Sigmoid colon (tissue), 7 donors: ENCODE results near the gene THBD. TPM values are rescaled to one million over a fixed set of nuclear protein-coding genes. Genes with fewer than 3 reads are reported as not detected.

ENCODE experiments used
- DNase-seq: peaks from one replicate; pipeline ENCODE4 v3.0.0-alpha.2; 2019
- H3K27ac ChIP-seq, 4 donors: fragments of 200-600 bp; sonication (generic); one replicate each; pipeline ENCODE4 v1.5.1; 2016 to 2019; ENCODE audit warnings: mild to moderate bottlenecking in 1 of 4
- H3K27me3 ChIP-seq, 3 donors: fragments of 200-600 bp; sonication (generic); one replicate each; pipeline ENCODE4 v1.5.1; 2019; ENCODE audit warnings: mild to moderate bottlenecking in 1 of 3
- H3K36me3 ChIP-seq, 4 donors: fragments of 200-600 bp; sonication (generic); one replicate each; pipeline ENCODE4 v1.5.1; 2016 to 2019
- H3K4me1 ChIP-seq, 4 donors: fragments of 200-600 bp; sonication (generic); one replicate each; pipeline ENCODE4 v1.5.1; 2017 to 2019
- H3K4me3 ChIP-seq, 4 donors: fragments of 200-600 bp; sonication (generic); one replicate each; pipeline ENCODE4 v1.5.1; 2017 to 2019; ENCODE audit warnings: mild to moderate bottlenecking in 2 of 4, moderate library complexity in 1 of 4
- H3K9me3 ChIP-seq, 4 donors: fragments of 200-600 bp in 3 of 4; sonication (generic) in 3 of 4; one replicate each; pipeline versions ENCODE4 v1.5.1 to v1.6.1; 2013 to 2019
- EP300 ChIP-seq, 4 donors: sonication (generic); formaldehyde crosslinking; IDR thresholded peaks; one replicate each; pipeline ENCODE4 v1.6.1; 2017; ENCODE audit warnings: antibody characterized with exemption in 4 of 4
- POLR2A ChIP-seq, 2 donors: fragments of 450-650 bp; IDR thresholded peaks; one replicate each; pipeline ENCODE4 v1.6.1; 2016; ENCODE audit warnings: antibody characterized with exemption in 2 of 2, mild to moderate bottlenecking in 2 of 2, moderate library complexity in 2 of 2
- POLR2AphosphoS5 ChIP-seq, 4 donors: sonication (generic); formaldehyde crosslinking; IDR thresholded peaks; one replicate each; pipeline ENCODE4 v1.6.1; 2017; ENCODE audit warnings: antibody characterized with exemption in 4 of 4
- WGBS, 2 donors: extraction: QIAGEN DNeasy Blood & Tissue Kit; methylation state at CpG; one replicate each; pipeline ENCODE4 v1.1.7; 2013; 5-methylcytosine and 5-hydroxymethylcytosine counted together
- intact Hi-C: fragments of 100-400 bp; cut with DNase I; formaldehyde crosslinking; loops from one replicate; pipeline ENCODE4 v1.15.1; 2023
- polyA plus RNA-seq, 3 donors: library from polyadenylated mRNA; stranded (reverse); fragments of 200-250 nt; gene quantifications; one replicate each; pipeline ENCODE4 v1.2.3, GENCODE V29; 2013
- total RNA-seq, 4 donors: library from RNA; depleted of rRNA; stranded (reverse); fragments of >200 nt; gene quantifications; one replicate each; pipeline ENCODE4 v1.1.0, GENCODE V29; 2016
- TF ChIP-seq, protein P1 (sequence below), 4 experiments: fragments of 450-650 bp in 3 of 4; fragments of 200-600 bp in 1 of 4; IDR thresholded peaks; one replicate each; pipeline ENCODE4 v1.5.1; 2016 to 2019; ENCODE audit warnings: antibody characterized with exemption in 4 of 4, mild to moderate bottlenecking in 3 of 4, moderate library complexity in 2 of 4
- donor health status: healthy with polysubstance abuse.
- donor health status: Bipolar disorder and iron deficiency.
- donor health status: healthy.

The THBD gene
- total and polyA plus RNA-seq, 7 donors, result 1.8 to 26.6 (median 8.6) TPM

DNA sequence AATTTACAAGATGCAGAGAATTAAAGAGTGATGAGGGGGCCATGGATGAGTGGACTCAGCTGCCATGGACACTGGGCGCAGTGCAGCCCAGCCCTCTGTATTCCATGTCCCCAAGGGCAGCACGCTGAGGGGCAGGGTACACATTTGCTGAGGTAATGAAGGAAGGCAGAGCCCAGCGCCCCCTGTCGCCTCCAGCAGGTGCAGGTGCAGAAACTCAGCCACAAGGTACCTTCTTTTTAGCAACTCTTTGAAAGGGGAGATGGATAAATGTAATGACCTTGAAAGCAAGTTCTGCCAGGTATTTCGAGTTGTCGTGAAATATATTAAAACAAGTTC is 29.5 kb upstream of the THBD start:
- WGBS, 2 donors, result 57 to 73% methylated on average over 6 of the region's 6 CpGs
- DNase-seq, result peak; percentile 58
- TF ChIP-seq, protein P1, sequence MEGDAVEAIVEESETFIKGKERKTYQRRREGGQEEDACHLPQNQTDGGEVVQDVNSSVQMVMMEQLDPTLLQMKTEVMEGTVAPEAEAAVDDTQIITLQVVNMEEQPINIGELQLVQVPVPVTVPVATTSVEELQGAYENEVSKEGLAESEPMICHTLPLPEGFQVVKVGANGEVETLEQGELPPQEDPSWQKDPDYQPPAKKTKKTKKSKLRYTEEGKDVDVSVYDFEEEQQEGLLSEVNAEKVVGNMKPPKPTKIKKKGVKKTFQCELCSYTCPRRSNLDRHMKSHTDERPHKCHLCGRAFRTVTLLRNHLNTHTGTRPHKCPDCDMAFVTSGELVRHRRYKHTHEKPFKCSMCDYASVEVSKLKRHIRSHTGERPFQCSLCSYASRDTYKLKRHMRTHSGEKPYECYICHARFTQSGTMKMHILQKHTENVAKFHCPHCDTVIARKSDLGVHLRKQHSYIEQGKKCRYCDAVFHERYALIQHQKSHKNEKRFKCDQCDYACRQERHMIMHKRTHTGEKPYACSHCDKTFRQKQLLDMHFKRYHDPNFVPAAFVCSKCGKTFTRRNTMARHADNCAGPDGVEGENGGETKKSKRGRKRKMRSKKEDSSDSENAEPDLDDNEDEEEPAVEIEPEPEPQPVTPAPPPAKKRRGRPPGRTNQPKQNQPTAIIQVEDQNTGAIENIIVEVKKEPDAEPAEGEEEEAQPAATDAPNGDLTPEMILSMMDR (IDR thresholded peaks at IDR 0.05), result no peak
- TF ChIP-seq POLR2AphosphoS5 (IDR thresholded peaks at IDR 0.05) (no peak), EP300 (IDR thresholded peaks at IDR 0.05) (no peak), POLR2A (IDR thresholded peaks at IDR 0.05) (no peak)
- Histone ChIP-seq H3K9me3 (no peaks in the 10 kb centered on the region), H3K36me3 (no peaks in the 10 kb centered on the region), H3K27ac (no peak overlapping the region), H3K27me3 (no peaks in the 10 kb centered on the region), H3K4me1 (no peaks in the 10 kb centered on the region), H3K4me3 (no peak overlapping the region)
- intact Hi-C loops, result no loop called here

DNA sequence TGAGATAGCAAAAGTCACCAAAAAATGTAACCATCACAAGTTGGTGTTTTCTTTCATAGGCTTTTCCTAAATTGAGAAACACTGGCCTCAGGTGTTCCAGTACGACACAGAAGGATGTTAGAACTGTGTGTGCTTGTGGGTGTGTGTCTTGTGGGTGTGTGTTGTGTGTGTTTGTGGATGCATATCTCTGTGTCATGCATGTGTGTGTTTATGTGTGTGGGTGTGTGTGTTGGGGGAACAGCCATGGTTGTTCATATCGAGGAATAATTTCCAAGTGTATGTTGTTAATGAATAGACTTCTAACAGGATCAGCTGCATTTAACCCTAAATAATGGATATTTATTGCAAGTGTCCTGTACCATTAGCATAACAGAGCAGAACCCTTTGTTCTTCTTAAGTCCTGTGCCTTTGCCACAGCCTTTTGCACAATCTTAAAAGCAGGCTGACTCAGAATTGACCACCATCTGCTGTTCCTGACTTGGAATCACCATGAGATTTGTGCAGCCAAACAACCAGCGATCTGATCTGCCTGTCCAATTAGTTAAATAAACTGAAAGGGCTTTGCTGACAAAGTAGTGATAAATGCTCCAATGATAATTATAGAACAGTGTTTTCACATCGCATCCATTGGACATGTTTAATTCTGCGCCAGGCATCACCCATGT is 29.0 kb upstream of the THBD start:
- 72 to 85% methylated on average over 5 of the region's 5 CpGs for WGBS, 2 donors
- Histone ChIP-seq H3K9me3 (no peaks in the 10 kb centered on the region), H3K27ac (no peak overlapping the region), H3K36me3 (no peaks in the 10 kb centered on the region), H3K27me3 (no peaks in the 10 kb centered on the region), H3K4me1 (no peaks in the 10 kb centered on the region), H3K4me3 (no peak overlapping the region)
- no peak for TF ChIP-seq EP300 (IDR thresholded peaks at IDR 0.05)
- TF ChIP-seq POLR2AphosphoS5 (IDR thresholded peaks at IDR 0.05), result no peak
- no peak for TF ChIP-seq POLR2A (IDR thresholded peaks at IDR 0.05)
- TF ChIP-seq, protein P1 (IDR thresholded peaks at IDR 0.05), result no peak
- peak; percentile 56 for DNase-seq
- intact Hi-C loops, result no loop called here

DNA sequence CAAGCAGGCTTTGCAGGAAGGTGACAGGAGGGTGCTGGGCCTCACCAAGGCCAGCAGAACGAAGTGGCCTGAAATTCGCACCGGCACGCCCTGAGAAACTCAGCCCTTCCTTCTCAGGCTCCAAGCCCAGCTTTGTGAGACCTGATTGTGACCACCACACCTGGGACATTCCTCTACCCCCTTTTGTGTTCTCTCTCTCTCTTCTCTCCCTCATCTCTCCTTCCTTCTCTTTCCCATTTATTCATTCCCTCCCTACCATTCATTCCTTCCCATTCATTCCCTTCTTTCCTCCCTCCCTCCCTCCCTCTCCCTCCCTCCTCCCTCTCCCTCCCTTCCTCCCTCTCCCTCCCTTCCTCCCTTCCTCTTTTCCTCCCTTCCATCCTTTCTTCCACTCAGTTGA is 27.8 kb upstream of the THBD start:
- Histone ChIP-seq H3K27ac (no peak overlapping the region), H3K9me3 (no peaks in the 10 kb centered on the region), H3K4me3 (no peak overlapping the region), H3K36me3 (no peaks in the 10 kb centered on the region), H3K27me3 (no peaks in the 10 kb centered on the region), H3K4me1 (no peaks in the 10 kb centered on the region)
- intact Hi-C loops, result no loop called here
- DNase-seq, result peak; percentile 46
- TF ChIP-seq EP300 (IDR thresholded peaks at IDR 0.05) (no peak), POLR2AphosphoS5 (IDR thresholded peaks at IDR 0.05) (no peak), POLR2A (IDR thresholded peaks at IDR 0.05) (no peak)
- TF ChIP-seq, protein P1 (IDR thresholded peaks at IDR 0.05), result no peak
- 80 to 83% methylated on average over 4 of the region's 4 CpGs for WGBS, 2 donors

DNA sequence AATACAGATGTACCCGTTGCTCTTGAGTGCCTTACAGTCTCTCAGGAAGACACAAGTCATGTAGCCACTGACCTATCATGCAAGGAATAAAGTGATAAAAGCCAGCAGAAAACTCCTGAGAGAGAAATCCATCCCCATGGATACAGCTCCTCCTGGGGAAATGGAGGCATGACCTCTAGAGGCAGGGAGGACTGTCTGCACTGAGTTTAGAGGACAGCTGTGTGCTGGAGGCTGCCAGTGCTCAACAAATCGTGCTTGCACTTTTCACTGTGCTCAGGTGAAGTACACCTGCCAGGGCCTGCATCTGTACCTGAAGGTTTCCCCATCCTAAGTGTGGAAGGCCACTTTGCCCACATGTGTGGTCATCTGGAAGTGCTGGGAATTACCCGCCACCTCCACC is 24.6 kb upstream of the THBD start:
- TF ChIP-seq POLR2A (IDR thresholded peaks at IDR 0.05), result no peak
- TF ChIP-seq, protein P1 (IDR thresholded peaks at IDR 0.05), result no peak
- TF ChIP-seq POLR2AphosphoS5 (IDR thresholded peaks at IDR 0.05), result no peak
- no peak for TF ChIP-seq EP300 (IDR thresholded peaks at IDR 0.05)
- no peaks in the 10 kb centered on the region for H3K4me1 ChIP-seq
- intact Hi-C loops, result no loop called here
- 83 to 89% methylated on average over 3 of the region's 3 CpGs for WGBS, 2 donors
- no peaks in the 10 kb centered on the region for H3K9me3 ChIP-seq
- no peak overlapping the region for H3K4me3 ChIP-seq
- no peak for DNase-seq
- H3K36me3 ChIP-seq, result no peaks in the 10 kb centered on the region
- no peak overlapping the region for H3K27ac ChIP-seq
- no peaks in the 10 kb centered on the region for H3K27me3 ChIP-seq
